H1 (cell line): Measurements from ENCODE around the gene MNX1. TPM values are rescaled to one million over a fixed set of nuclear protein-coding genes. Genes with fewer than 3 reads are reported as not detected.
A peak's percentile ranks its signal among the peaks of the same experiment; 100 is the strongest.

Experiments used
- CTCF ChIA-PET: fragments of 300-600 bp; sonication (Branson Sonifier 250); formaldehyde crosslinking; loops from one replicate; lab custom pipeline; 2021; ENCODE audit not compliant: partially characterized antibody; lab: Charles Lee
- POLR2A ChIA-PET: fragments of 300-600 bp; sonication (Branson Sonifier 250); formaldehyde crosslinking; loops from one replicate; lab custom pipeline; 2021; ENCODE audit warnings: inconsistent platforms; ENCODE audit not compliant: partially characterized antibody; lab: Charles Lee
- DNase-seq, 2 experiments: peaks; one replicate each; pipeline versions ENCODE4 v3.0.0 to v3.0.0-alpha.2; 2010 to 2022; ENCODE audit warnings: low spot score in 2 of 2, low read depth in 1 of 2, mixed read lengths in 1 of 2
- FAIRE-seq: peaks from 2 replicates; lab custom pipeline; 2011; peaks lifted over from hg19 to GRCh38; lab: Jason Lieb, UNC
- H2AFZ ChIP-seq: 2 replicates; pipeline ENCODE4 v1.8.1; 2012; ENCODE audit warnings: low read length, inconsistent platforms
- H2AK5ac ChIP-seq: 2 replicates; pipeline ENCODE4 v1.6.1; 2013; ENCODE audit warnings: low read depth, low read length
- H2BK120ac ChIP-seq: replicated peaks from 2 replicates; pipeline ENCODE3; 2013; ENCODE audit warnings: low read depth, low read length, inconsistent platforms
- H2BK12ac ChIP-seq: 2 replicates; pipeline ENCODE4 v1.6.1; 2013; ENCODE audit warnings: low read depth, low read length
- H2BK15ac ChIP-seq: 2 replicates; pipeline ENCODE4 v1.6.1; 2013; ENCODE audit warnings: low read length
- H2BK20ac ChIP-seq: 2 replicates; pipeline ENCODE4 v1.6.1; 2013; ENCODE audit warnings: low read length
- H2BK5ac ChIP-seq: 2 replicates; pipeline ENCODE4 v1.6.1; 2013; ENCODE audit warnings: low read depth, low read length
- H3K14ac ChIP-seq: 2 replicates; pipeline ENCODE4 v1.6.1; 2013; ENCODE audit warnings: inconsistent platforms; ENCODE audit not compliant: insufficient read length
- H3K18ac ChIP-seq: 2 replicates; pipeline ENCODE4 v1.6.1; 2013; ENCODE audit warnings: low read length; ENCODE audit errors: extremely low read depth
- H3K23ac ChIP-seq: 2 replicates; pipeline ENCODE4 v1.6.1; 2013; ENCODE audit warnings: inconsistent platforms; ENCODE audit not compliant: insufficient read length
- H3K23me2 ChIP-seq: 2 replicates; pipeline ENCODE4 v1.6.1; 2013; ENCODE audit warnings: low read depth, low read length
- H3K27ac ChIP-seq: 2 replicates; pipeline ENCODE4 v1.6.1; 2011; ENCODE audit warnings: low read depth, low read length, inconsistent platforms
- H3K27me3 ChIP-seq, 4 experiments: replicated peaks in 1 of 4; 1 replicate in 1 of 4; 2 replicates in 3 of 4; pipeline versions ENCODE4 v1.6.1 to v1.8.1; 2011 to 2013; ENCODE audit warnings: low read length in 3 of 4, mild to moderate bottlenecking in 3 of 4, inconsistent platforms in 2 of 4, mixed read lengths in 2 of 4, moderate library complexity in 1 of 4; ENCODE audit not compliant: control insufficient read depth in 3 of 4, insufficient read depth in 3 of 4; ENCODE audit errors: extremely low read depth in 1 of 4
- H3K36me3 ChIP-seq, 4 experiments: 2 replicates each; pipeline versions ENCODE4 v1.6.1 to v1.8.1; 2011 to 2013; ENCODE audit warnings: mild to moderate bottlenecking in 4 of 4, low read length in 3 of 4, moderate library complexity in 2 of 4, control low read depth in 1 of 4, inconsistent platforms in 1 of 4; ENCODE audit not compliant: insufficient read depth in 4 of 4, control insufficient read depth in 2 of 4
- H3K4ac ChIP-seq: replicated peaks from 2 replicates; pipeline ENCODE3; 2013; ENCODE audit warnings: low read length, low read depth, mixed read lengths, inconsistent platforms; ENCODE audit not compliant: insufficient read length
- H3K4me1 ChIP-seq, 4 experiments: replicated peaks in 1 of 4; 1 replicate in 1 of 4; 2 replicates in 3 of 4; pipeline versions ENCODE4 v1.6.1 to v1.8.1; 2011 to 2013; ENCODE audit warnings: low read length in 3 of 4, inconsistent platforms in 2 of 4, mixed read lengths in 1 of 4; ENCODE audit not compliant: insufficient read depth in 4 of 4, control insufficient read depth in 3 of 4
- H3K4me2 ChIP-seq, 2 experiments: 2 replicates each; pipeline versions ENCODE4 v1.6.1 to v1.8.1; 2011 to 2013; ENCODE audit warnings: low read depth in 2 of 2, low read length in 2 of 2, control low read depth in 1 of 2, inconsistent platforms in 1 of 2, mild to moderate bottlenecking in 1 of 2; ENCODE audit not compliant: insufficient read depth in 1 of 2
- H3K4me3 ChIP-seq, 4 experiments: fragments of 200-600, 300-600 bp in 1 of 4; sonication (generic), shearing (Covaris generic), sonication (Bioruptor Twin) in 1 of 4; 2 replicates each; pipeline versions ENCODE4 v1.5.1 to v1.8.1; 2011 to 2016; ENCODE audit warnings: low read length in 4 of 4, low read depth in 3 of 4, control low read depth in 2 of 4, inconsistent platforms in 2 of 4, mild to moderate bottlenecking in 2 of 4, mixed read lengths in 1 of 4, moderate library complexity in 1 of 4; ENCODE audit not compliant: insufficient read depth in 2 of 4; ENCODE audit errors: extremely low read depth in 1 of 4
- H3K56ac ChIP-seq: replicated peaks from 2 replicates; pipeline ENCODE3; 2013; ENCODE audit warnings: low read depth, mild to moderate bottlenecking, mixed read lengths, low read length, inconsistent platforms; ENCODE audit not compliant: insufficient read length
- H3K79me1 ChIP-seq: 2 replicates; pipeline ENCODE4 v1.6.1; 2013; ENCODE audit warnings: low read depth, low read length, control low read depth
- H3K79me2 ChIP-seq, 2 experiments: 2 replicates each; pipeline versions ENCODE4 v1.6.1 to v1.8.1; 2012 to 2013; ENCODE audit warnings: low read length in 2 of 2, mild to moderate bottlenecking in 2 of 2, inconsistent platforms in 1 of 2; ENCODE audit not compliant: insufficient read depth in 2 of 2, control insufficient read depth in 1 of 2
- H3K9ac ChIP-seq, 4 experiments: replicated peaks in 1 of 4; 1 replicate in 1 of 4; 2 replicates in 3 of 4; pipeline versions ENCODE4 v1.6.1 to v1.8.1; 2011 to 2013; ENCODE audit warnings: low read depth in 3 of 4, low read length in 3 of 4, control low read depth in 2 of 4, mild to moderate bottlenecking in 2 of 4, moderate library complexity in 2 of 4, inconsistent platforms in 1 of 4; ENCODE audit errors: extremely low read depth in 1 of 4
- H3K9me3 ChIP-seq, 2 experiments: 2 replicates each; pipeline versions ENCODE4 v1.6.1 to v1.8.1; 2012 to 2013; ENCODE audit warnings: mild to moderate bottlenecking in 2 of 2, moderate library complexity in 2 of 2, control low read depth in 1 of 2, inconsistent platforms in 1 of 2, low read depth in 1 of 2, low read length in 1 of 2, mixed read lengths in 1 of 2; ENCODE audit not compliant: insufficient read depth in 2 of 2
- H4K20me1 ChIP-seq, 2 experiments: replicated peaks in 1 of 2; 2 replicates each; pipeline versions ENCODE3 to v1.8.1; 2011 to 2013; ENCODE audit warnings: inconsistent platforms in 2 of 2, low read length in 2 of 2, mild to moderate bottlenecking in 1 of 2; ENCODE audit not compliant: insufficient read depth in 2 of 2, control insufficient read depth in 1 of 2
- H4K5ac ChIP-seq: 2 replicates; pipeline ENCODE4 v1.6.1; 2013; ENCODE audit warnings: low read length, low read depth, mixed read lengths, inconsistent platforms; ENCODE audit not compliant: insufficient read length
- H4K8ac ChIP-seq: 2 replicates; pipeline ENCODE4 v1.8.0; 2013; ENCODE audit warnings: mild to moderate bottlenecking, moderate library complexity, low read length, inconsistent platforms; ENCODE audit not compliant: insufficient read depth; ENCODE audit errors: extremely low read depth
- H4K91ac ChIP-seq: replicated peaks from 2 replicates; pipeline ENCODE3; 2013; ENCODE audit warnings: low read length, mixed read lengths, inconsistent platforms; ENCODE audit not compliant: insufficient read length
- BCL11A ChIP-seq, 2 experiments: IDR thresholded peaks; one replicate each; pipeline ENCODE4 v1.6.1; 2011; ENCODE audit warnings: low read depth in 2 of 2, low read length in 2 of 2, mild to moderate bottlenecking in 2 of 2
- BRCA1 ChIP-seq: IDR thresholded peaks from 2 replicates; pipeline ENCODE4 v1.6.1; 2012; ENCODE audit warnings: low read depth, low read length, improper control_type of control experiment
- EP300 ChIP-seq, 2 experiments: IDR thresholded peaks; 1 replicate in 1 of 2; 2 replicates in 1 of 2; pipeline ENCODE4 v1.6.1; 2011 to 2012; ENCODE audit warnings: low read depth in 2 of 2, low read length in 2 of 2, mild to moderate bottlenecking in 2 of 2, borderline replicate concordance in 1 of 2, inconsistent platforms in 1 of 2, moderate library complexity in 1 of 2
- GTF2F1 ChIP-seq: IDR thresholded peaks from 2 replicates; pipeline ENCODE4 v1.6.1; 2012; ENCODE audit warnings: low read depth, low read length, improper control_type of control experiment, borderline replicate concordance
- JUN ChIP-seq: IDR thresholded peaks from 2 replicates; pipeline ENCODE4 v1.6.1; 2011; ENCODE audit warnings: low read depth, mild to moderate bottlenecking, improper control_type of control experiment, low read length
- POLR2A ChIP-seq, 2 experiments: IDR thresholded peaks; 1 replicate in 1 of 2; 2 replicates in 1 of 2; pipeline ENCODE4 v1.6.1; 2011; ENCODE audit warnings: low read depth in 2 of 2, low read length in 2 of 2, mild to moderate bottlenecking in 2 of 2; ENCODE audit errors: control extremely low read depth in 1 of 2
- SIRT6 ChIP-seq: IDR thresholded peaks from one replicate; pipeline ENCODE4 v1.7.1; 2012; ENCODE audit warnings: low read length, inconsistent platforms
- SP2 ChIP-seq: IDR thresholded peaks from 2 replicates; pipeline ENCODE4 v1.6.1; 2012; ENCODE audit warnings: mild to moderate bottlenecking, low read length, inconsistent platforms
- TAF1 ChIP-seq: IDR thresholded peaks from 2 replicates; pipeline ENCODE4 v1.6.1; 2011; ENCODE audit warnings: mild to moderate bottlenecking, low read depth, low read length
- TEAD4 ChIP-seq: IDR thresholded peaks from 2 replicates; pipeline ENCODE4 v1.6.1; 2012; ENCODE audit warnings: low read depth, low read length, inconsistent platforms, mixed read lengths
- WGBS, 2 experiments: shearing (Covaris generic) in 1 of 2; methylation state at CpG; one replicate each; pipeline versions ENCODE4 v1.1.6 to v1.1.7; 2013 to 2015; ENCODE audit warnings: low lambda C conversion rate in 2 of 2, mixed read lengths in 2 of 2, inconsistent platforms in 1 of 2, low coverage in 1 of 2, missing lambda C conversion rate in 1 of 2; ENCODE audit not compliant: insufficient replicate concordance in 2 of 2, insufficient coverage in 1 of 2, insufficient read length in 1 of 2; ENCODE audit errors: extremely low coverage in 1 of 2, missing lambda C conversion rate in 1 of 2; 5-methylcytosine and 5-hydroxymethylcytosine counted together
- polyA plus RNA-seq, 7 experiments: library from polyadenylated mRNA; depleted of rRNA in 3 of 7; stranded (reverse) in 5 of 7; unstranded in 2 of 7; fragments of >200 nt in 5 of 7; fragments of 200-250 nt in 2 of 7; gene quantifications; 1 replicate in 5 of 7; 2 replicates in 1 of 7; 4 replicates in 1 of 7; pipeline versions ENCODE4 v1.2.1 to v1.2.3, GENCODE V29; 2011 to 2013; ENCODE audit warnings: missing spikeins in 2 of 7, mixed read lengths in 2 of 7
- total RNA-seq: library from RNA; stranded (reverse); fragmentation: NEBNext Ultra II Directional; extraction: Animal tissue kit (Norgen Biotek cat#: 25700); gene quantifications from 2 replicates; pipeline ENCODE4 v1.2.1, GENCODE V29; 2021
- TF ChIP-seq, protein P1 (sequence below): IDR thresholded peaks from 2 replicates; pipeline ENCODE4 v1.6.1; 2012; ENCODE audit warnings: inconsistent platforms
- TF ChIP-seq, protein P2 (sequence below): IDR thresholded peaks from 2 replicates; pipeline ENCODE4 v1.6.1; 2012; ENCODE audit warnings: inconsistent platforms

MNX1 gene
- total and polyA plus RNA-seq, 2 of the 8 experiments (the other 6 are each of a cell fraction or from before 2014, with no cell fraction given) = 0.39 TPM; not detected in 1

DNA sequence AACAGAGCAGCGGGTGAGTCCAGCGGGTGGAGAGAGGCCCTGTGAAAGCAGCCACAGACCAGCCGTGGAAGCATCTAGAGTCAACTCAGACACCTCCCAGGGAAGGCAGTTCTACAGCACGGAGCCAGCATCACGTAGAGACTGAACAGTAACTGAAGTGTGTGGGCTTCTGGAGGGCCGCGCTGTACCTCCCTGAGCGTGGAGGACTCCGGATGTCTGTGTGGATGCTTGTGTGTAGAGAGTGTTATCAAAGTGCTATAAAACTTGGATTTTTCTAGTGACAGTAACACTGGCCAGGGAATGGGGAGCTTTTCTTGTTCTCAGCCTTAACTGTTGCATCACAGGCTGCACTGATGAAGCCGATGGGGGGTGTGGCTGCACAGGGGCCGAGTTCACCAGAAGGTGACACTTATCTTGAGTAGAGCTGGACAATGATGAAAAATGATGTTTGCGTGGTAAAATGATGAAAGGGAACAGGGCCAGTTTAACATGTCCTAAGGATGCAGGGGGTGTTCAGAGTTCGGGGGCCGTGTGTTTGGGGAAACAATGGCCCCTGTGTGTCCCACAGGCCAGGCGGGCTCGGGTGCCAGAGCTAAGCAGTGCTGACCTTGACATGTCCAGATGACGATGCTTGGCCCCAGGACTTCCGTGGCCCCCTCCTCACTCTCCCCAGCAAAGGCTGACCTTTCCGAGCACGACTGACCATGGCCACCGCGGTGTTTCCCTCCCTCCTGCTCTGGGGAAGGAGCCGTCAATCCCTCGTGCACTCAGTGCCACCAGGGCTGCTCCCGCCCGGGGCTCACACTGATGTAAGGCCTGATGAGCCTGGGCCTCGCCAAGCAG lies 21.9 kb downstream of the MNX1 start:
- Histone ChIP-seq H3K27ac (no peak overlapping the region), H2BK5ac (no peak overlapping the region), H4K8ac (peak overlapping the region; percentile 45; the same call in 1 of the 2 replicates), H3K23ac (no peak overlapping the region), H3K9me3 (no peaks in the 10 kb centered on the region), H3K79me1 (no peaks in the 10 kb centered on the region), H3K4me2 (no peak overlapping the region), H3K9ac (no peak overlapping the region), H2BK120ac (no peak overlapping the region), H3K79me2 (no peaks in the 10 kb centered on the region), H3K27me3 (no peaks in the 10 kb centered on the region), H2BK12ac (no peak overlapping the region), H2AK5ac (no peak overlapping the region), H3K4me3 (no peak overlapping the region), H4K5ac (no peak overlapping the region), H3K4ac (no peak overlapping the region), H3K18ac (no peak overlapping the region), H2BK15ac (no peak overlapping the region), H3K23me2 (no peaks in the 10 kb centered on the region), H2AFZ (no peak overlapping the region), H4K20me1 (no peaks in the 10 kb centered on the region), H2BK20ac (no peak overlapping the region), H3K14ac (no peak overlapping the region), H3K56ac (no peak overlapping the region), H4K91ac (no peak overlapping the region), H3K4me1 (no peaks in the 10 kb centered on the region; a peak in 2 of 7 replicates), H3K36me3 (no peaks in the 10 kb centered on the region)
- POLR2A ChIA-PET = interaction anchor here (0.6 kb wide), 1 partner anchor 11 kb away, joined by 3 read pairs; no protein-coding TSS in a partner anchor
- WGBS, 2 experiments = 90% methylated on average over 24 of the region's 27 CpGs; no CpG with 5 or more reads in 1 of the 2 experiments
- CTCF ChIA-PET = interaction anchor here (0.6 to 5.2 kb wide), 6 partner anchors 15 to 179 kb away, joined by 3 to 40 read pairs (median 4); no protein-coding TSS in a partner anchor
- DNase-seq (peak in 1 of 2 experiments; percentile 35), FAIRE-seq (no peak)
- TF ChIP-seq TEAD4 = no peak
- TF ChIP-seq JUN = no peak
- TF ChIP-seq SIRT6 = no peak
- no peak for TF ChIP-seq GTF2F1
- TF ChIP-seq BRCA1 = no peak
- no peak for TF ChIP-seq SP2
- TF ChIP-seq, protein P1, sequence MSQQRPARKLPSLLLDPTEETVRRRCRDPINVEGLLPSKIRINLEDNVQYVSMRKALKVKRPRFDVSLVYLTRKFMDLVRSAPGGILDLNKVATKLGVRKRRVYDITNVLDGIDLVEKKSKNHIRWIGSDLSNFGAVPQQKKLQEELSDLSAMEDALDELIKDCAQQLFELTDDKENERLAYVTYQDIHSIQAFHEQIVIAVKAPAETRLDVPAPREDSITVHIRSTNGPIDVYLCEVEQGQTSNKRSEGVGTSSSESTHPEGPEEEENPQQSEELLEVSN = no peak
- TF ChIP-seq, protein P2, sequence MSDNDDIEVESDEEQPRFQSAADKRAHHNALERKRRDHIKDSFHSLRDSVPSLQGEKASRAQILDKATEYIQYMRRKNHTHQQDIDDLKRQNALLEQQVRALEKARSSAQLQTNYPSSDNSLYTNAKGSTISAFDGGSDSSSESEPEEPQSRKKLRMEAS = no peak
- TF ChIP-seq POLR2A (IDR thresholded peaks at IDR 0.05; ENCODE audit: control extremely low read depth in 1 of 2, low read depth in 2 of 2, low read length in 2 of 2) = no peak
- TF ChIP-seq EP300 (IDR thresholded peaks at IDR 0.05; ENCODE audit: borderline replicate concordance in 1 of 2, low read depth in 2 of 2, low read length in 2 of 2) = no peak
- TF ChIP-seq TAF1 = no peak
- no peak for TF ChIP-seq BCL11A (IDR thresholded peaks at IDR 0.05; ENCODE audit: low read depth in 2 of 2, low read length in 2 of 2)
